ENCODE results near the gene TMEM14A.

GRCh38 chr6:52731719-52732118, 60.8 kb downstream of the TMEM14A start:
- no peak for TF ChIP-seq BMI1 (IDR thresholded peaks at IDR 0.05; ENCODE audit: low read length)
- no peak for TF ChIP-seq TARDBP (IDR thresholded peaks at IDR 0.05)
- no peak for TF ChIP-seq REST (IDR thresholded peaks at IDR 0.05; ENCODE audit: borderline replicate concordance)
- no peak for TF ChIP-seq REST (CRISPR knock-in tag; IDR thresholded peaks at IDR 0.05; ENCODE audit: low read depth)
- no peak for TF ChIP-seq NFE2L1 (tag; IDR thresholded peaks at IDR 0.05; ENCODE audit: borderline replicate concordance, low read depth)
- TF ChIP-seq ZNF140 (CRISPR knock-in tag; IDR thresholded peaks at IDR 0.05) = no peak
- no peak for TF ChIP-seq CTCF (IDR thresholded peaks at IDR 0.05 in 2 of 3, conservative IDR thresholded peaks at IDR 0.05 in 1 of 3; ENCODE audit: insufficient read depth in 2 of 3, low read depth in 1 of 3, low read length in 3 of 3)
- no peak for TF ChIP-seq STAT5B (CRISPR knock-in tag; IDR thresholded peaks at IDR 0.05)

All from K562 (cell line).